SK-N-DZ (cell line): ENCODE results near the gene RXFP2. TPM values are rescaled to one million over a fixed set of nuclear protein-coding genes. Genes with fewer than 3 reads are reported as not detected.

ENCODE experiments used
- DNase-seq: peaks from one replicate; pipeline ENCODE4 v3.0.0-alpha.2; 2015; ENCODE audit warnings: low spot score
- polyA plus RNA-seq, 2 experiments: library from polyadenylated mRNA; depleted of rRNA; stranded (reverse); fragments of >200 nt; gene quantifications; 2 replicates each; pipeline ENCODE4 v1.2.3, GENCODE V29; 2014

Gene RXFP2
- polyA plus RNA-seq (2014; cell fraction: cytosol; rRNA removed), result not detected in 2 replicates
- not detected in 2 replicates for polyA plus RNA-seq (2014; cell fraction: nucleus; rRNA removed)

GRCh38 chr13:31739226-31739625, at the start of gene RXFP2:
Gene RXFP2, plus strand, starts transcription at chr13:31739526. Its CDS starts 87 bp downstream, at chr13:31739613.
- no peak for DNase-seq

- no peak for DNase-seq
Observed at GRCh38 chr13:31697290-31697689, 42.0 kb upstream of the RXFP2 start.

GRCh38 chr13:31699650-31700049, 39.7 kb upstream of the RXFP2 start:
- DNase-seq, result peak; percentile 26

- DNase-seq, result no peak
Observed at GRCh38 chr13:31703780-31704179, 35.5 kb upstream of the RXFP2 start.

- no peak for DNase-seq
Observed at GRCh38 chr13:31706105-31706504, 33.2 kb upstream of the RXFP2 start.

- no peak for DNase-seq
Observed at GRCh38 chr13:31717583-31717982, 21.7 kb upstream of the RXFP2 start.

GRCh38 chr13:31719214-31719613, 20.1 kb upstream of the RXFP2 start:
- no peak for DNase-seq

GRCh38 chr13:31722673-31723072, 16.7 kb upstream of the RXFP2 start:
- no peak for DNase-seq

- DNase-seq, result no peak
Observed at GRCh38 chr13:31725841-31726240, 13.5 kb upstream of the RXFP2 start.

GRCh38 chr13:31731921-31732320, 7.4 kb upstream of the RXFP2 start:
- no peak for DNase-seq

- DNase-seq, result no peak
Observed at GRCh38 chr13:31733066-31733465, 6.3 kb upstream of the RXFP2 start.

- DNase-seq, result no peak
Observed at GRCh38 chr13:31733647-31734046, 5.7 kb upstream of the RXFP2 start.

- DNase-seq, result peak; percentile 68
Observed at GRCh38 chr13:31742097-31742734, 2.9 kb downstream of the RXFP2 start.

GRCh38 chr13:31747291-31747690, 8.0 kb downstream of the RXFP2 start:
- no peak for DNase-seq

- DNase-seq, result no peak
Observed at GRCh38 chr13:31747966-31748365, 8.6 kb downstream of the RXFP2 start.

GRCh38 chr13:31749929-31750328, 10.6 kb downstream of the RXFP2 start:
- no peak for DNase-seq

- DNase-seq, result no peak
Observed at GRCh38 chr13:31755211-31755610, 15.9 kb downstream of the RXFP2 start.

GRCh38 chr13:31755803-31756212, 16.5 kb downstream of the RXFP2 start:
- no peak for DNase-seq

- no peak for DNase-seq
Observed at GRCh38 chr13:31756346-31756745, 17.0 kb downstream of the RXFP2 start.

GRCh38 chr13:31761951-31762350, 22.6 kb downstream of the RXFP2 start:
- DNase-seq, result no peak

- DNase-seq, result no peak
Observed at GRCh38 chr13:31764556-31764955, 25.2 kb downstream of the RXFP2 start.

GRCh38 chr13:31765138-31765785, 25.9 kb downstream of the RXFP2 start:
- no peak for DNase-seq

GRCh38 chr13:31767175-31767900, 28.0 kb downstream of the RXFP2 start:
- no peak for DNase-seq
